GM21381 (cell line): ENCODE results near the gene SLC26A11.
A peak's percentile ranks its signal among the peaks of the same experiment; 100 is the strongest.

ENCODE experiments used
- ATAC-seq: cut with Tn5 transposase; IDR thresholded peaks from one replicate; pipeline ENCODE4 v1.9.1; 2021; ENCODE audit warnings: mild to moderate bottlenecking, moderate library complexity; ENCODE audit not compliant: unreplicated experiment

The SLC26A11 gene

DNA sequence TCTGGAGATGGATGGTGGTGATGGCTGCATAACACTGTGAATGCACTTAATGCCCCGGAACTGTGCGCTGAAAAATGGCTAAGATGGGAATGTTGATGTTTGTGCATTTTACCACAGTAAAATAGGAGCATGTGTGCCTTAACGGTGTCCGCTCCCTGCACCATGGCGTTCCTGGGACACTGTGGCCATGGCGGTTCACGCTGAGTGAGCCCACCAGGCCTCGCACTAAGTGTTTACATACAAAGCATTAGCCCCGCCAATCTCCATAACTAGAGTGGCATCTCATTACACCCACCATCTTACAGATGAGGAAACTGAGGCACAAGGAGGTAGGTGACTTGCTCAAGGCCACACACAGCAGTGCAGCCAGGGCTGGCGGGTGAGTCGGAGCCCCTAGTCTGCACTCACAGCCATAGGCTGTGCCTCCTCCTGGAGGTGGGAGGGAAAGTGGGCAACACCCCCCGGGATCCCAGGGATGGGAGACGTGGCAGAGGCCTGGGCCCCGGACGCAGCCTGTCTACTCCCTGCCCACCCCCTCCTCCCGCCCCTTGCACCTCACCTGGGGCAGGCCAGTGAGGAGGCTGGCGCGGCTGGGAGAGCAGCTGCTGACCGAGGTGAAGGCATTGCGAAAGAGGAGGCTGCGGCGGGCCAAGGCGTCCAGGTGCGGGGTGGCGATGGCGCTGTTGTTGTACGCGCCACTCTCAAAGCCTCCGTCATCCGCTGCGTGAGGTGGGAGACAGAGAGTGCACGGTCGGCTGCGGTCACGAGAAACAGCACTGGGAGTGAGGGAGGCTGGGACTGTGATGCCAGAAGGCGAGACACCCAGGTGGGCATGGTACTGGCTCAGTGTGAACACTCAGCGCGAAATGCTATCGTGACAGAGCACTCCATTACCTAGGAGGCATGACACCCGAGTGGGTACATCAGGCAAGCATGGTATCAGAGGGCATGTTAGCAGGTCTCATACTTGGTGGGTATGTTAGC, 3.5 kb upstream of the SLC26A11 start:
- ATAC-seq, result no peak

DNA sequence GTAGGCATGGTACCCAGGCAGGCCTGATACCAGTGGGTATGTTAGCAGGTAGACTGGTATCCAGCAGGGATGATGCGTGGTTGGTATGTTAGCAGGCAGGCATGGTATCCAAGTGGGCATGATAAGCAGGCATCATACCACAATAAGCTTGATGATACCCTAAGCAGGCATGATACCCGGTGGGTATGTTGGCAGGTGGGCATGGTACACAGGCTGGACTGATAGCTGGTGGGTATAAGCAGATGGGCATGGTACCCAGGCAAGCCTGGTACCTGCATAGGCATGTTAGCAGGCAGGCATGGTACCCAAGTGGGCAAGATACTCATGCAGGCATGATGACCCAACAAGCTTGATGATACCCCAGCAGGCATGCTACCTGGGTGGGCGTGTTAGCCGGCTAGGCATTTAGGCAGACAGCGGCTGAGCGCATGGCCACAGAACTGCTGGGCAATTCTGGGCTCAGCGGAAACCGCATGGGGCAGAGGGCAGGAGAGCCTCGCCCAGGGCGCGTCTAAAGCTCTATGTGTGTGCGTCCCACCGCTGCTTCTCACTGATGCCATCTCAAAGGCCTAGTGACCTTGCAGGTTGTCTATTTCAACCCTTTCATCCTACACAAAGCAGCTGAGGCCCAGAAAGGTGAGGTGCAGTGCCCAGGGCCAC, 2.4 kb upstream of the SLC26A11 start:
- no peak for ATAC-seq

DNA sequence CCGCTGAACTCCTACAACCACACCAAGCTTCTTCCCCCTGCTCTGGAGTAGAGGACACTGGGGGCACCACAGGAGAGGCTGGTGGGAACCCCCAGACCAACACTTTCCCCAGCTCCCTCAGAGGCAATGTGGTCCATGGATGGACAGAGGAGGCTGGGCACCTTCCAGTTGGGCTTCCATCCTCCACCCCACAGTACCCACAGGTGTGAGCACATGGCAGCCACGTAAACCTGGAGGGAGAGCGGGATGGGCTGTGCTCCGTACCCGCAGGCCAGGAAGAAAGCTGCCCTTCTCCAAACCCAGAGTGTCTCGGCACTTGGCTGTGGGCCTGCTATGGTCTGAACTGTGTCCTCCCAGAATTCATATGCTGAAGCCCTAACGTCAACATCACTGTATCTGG, 1.8 kb upstream of the SLC26A11 start:
- no peak for ATAC-seq

DNA sequence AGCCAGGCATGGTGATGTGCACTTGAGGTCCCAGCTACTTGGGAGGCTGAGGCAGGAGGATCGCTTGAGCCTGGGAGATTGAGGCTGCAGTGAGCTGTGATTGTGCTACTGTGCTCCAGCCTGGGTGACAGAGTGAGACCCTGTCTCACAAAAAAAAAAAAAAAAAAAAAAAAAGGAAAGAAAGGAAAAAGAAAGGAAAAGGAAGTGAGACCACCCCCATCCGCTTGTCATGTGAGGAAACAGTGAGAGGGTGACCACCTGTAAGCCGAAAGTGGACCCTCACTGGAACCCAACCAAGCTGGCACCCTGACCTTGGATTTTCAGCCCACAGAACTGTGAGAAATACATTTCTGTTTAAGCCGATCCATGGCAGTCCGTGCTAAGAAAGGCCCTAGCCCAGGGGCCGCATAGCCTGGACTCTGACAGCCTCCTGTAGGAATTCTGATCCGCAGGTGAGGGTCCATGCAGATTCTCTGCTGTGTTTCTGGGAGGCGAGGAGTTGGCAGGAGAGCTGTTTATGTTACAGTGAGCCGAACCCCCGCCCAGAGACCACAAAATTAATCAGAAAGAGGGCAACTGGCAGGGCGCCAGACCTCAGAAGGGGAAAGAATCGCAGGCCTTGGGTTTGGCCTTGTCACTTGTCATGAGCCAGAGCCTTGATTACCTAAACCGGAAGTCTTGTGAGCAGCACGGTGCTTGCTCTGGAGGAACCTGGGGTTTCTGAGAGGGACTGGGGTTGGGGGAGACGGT, 1.0 kb upstream of the SLC26A11 start:
- peak; percentile 60 for ATAC-seq

- ATAC-seq, result peak; percentile 7
Measured at GRCh38 chr17:80219763-80220053, 519 bp upstream of the SLC26A11 start.

DNA sequence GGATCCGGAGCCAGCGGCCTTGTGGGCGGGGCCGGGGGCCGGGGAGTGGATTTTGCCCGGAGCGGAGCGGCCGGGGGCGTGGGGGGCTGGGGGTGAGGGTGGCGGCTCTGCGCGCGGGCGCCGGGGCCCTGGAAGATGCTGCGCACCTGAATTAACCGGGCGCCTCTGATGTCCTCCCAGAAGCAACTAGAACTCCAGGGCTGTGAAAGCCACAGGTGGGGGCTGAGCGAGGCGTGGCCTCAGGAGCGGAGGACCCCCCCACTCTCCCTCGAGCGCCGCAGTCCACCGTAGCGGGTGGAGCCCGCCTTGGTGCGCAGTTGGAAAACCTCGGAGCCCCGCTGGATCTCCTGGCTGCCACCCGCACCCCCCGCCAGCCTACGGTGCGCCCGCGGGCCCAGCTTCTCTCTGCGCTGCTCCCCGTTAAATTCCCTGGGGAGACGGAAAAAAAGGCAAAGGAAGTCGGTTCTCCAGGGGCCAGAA, 549 bp downstream of the SLC26A11 start:
- no peak for ATAC-seq

DNA sequence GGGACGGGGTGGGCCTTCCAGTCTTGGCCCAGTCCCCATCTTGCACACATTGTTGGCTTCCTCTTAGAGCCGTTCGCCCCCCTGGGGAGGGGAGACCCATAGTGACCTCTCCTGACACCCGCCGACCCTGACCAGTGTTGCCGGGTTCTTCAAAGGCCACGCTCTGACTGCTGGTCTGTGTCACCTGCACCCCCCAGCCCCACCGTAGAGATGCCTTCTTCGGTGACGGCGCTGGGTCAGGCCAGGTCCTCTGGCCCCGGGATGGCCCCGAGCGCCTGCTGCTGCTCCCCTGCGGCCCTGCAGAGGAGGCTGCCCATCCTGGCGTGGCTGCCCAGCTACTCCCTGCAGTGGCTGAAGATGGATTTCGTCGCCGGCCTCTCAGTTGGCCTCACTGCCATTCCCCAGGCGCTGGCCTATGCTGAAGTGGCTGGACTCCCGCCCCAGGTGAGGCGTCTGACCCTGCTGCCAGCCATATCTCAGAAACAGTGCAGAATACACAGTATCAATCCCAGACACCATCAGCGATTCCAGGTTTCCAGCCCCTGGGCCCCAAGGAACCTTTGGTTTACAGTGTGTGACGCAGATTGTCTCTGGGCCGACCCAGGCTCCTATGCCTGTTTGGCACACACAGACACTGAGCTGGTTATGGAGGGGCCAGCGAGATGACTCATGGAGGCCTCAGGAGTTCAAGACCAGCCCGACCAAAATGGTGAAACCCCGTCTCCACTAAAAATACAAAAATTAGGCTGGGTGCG, 1.3 kb downstream of the SLC26A11 start:
- no peak for ATAC-seq

- no peak for ATAC-seq
Measured at GRCh38 chr17:80222376-80223141, 2.3 kb downstream of the SLC26A11 start.

GRCh38 chr17:80223142-80223815, 3.1 kb downstream of the SLC26A11 start:
- ATAC-seq, result no peak

DNA sequence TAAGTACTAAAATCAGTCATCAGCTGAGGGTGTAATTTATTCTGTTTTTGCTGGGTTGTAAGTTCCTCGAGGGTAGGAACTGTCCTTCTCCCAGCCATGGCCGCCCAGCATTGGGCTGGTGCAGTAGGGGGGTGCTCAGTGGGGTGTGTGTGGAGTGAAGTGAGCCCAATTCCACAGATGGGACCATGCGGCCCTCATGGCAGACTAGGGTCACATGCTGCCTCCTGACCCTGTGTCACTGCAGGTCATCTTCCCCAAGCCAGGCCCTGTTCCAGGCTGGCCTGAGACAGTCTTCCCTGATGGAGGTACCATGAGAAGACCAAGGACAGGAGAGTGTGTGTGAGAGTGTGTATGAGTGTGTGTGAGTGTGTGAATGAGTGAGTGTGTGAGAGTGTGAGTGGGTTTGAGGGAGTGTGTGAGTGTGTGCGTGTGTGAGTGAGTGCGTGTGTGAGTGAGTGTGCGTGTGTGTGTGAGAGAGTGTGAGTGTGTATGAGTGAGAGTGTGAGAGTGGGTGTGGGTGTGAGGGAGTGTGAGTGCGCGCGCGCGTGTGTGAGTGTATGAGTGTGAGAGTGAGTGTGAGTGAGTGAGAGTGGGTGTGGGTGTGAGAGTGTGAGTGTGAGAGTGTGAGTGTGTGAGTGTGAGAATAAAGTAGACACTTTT, 3.7 kb downstream of the SLC26A11 start:
- no peak for ATAC-seq

- ATAC-seq, result no peak
Measured at GRCh38 chr17:80224683-80225082, 4.5 kb downstream of the SLC26A11 start.

GRCh38 chr17:80225230-80225629, 5.0 kb downstream of the SLC26A11 start:
- no peak for ATAC-seq

GRCh38 chr17:80227156-80227555, 6.9 kb downstream of the SLC26A11 start:
- ATAC-seq, result no peak

- ATAC-seq, result no peak
Measured at GRCh38 chr17:80227666-80228065, 7.4 kb downstream of the SLC26A11 start.

DNA sequence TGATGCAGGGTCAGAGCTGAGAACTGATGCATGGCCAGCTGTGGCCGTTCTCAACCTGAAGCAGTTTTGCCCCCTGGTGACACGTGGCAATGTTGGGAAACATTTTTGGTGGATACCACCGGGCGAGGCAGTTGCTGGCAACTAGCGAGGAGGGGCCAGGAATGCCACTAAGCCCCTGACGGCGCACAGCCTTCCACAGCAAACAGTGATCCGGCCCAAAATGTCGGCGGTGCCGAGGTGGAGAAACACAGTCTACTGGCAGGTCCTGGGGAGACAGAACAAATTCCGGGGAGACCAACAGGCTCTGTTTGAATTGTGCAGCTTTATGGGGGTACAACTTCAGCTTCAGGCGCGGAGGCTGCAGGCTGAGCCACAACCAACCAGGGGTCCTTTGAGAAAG, 8.2 kb downstream of the SLC26A11 start:
- no peak for ATAC-seq

DNA sequence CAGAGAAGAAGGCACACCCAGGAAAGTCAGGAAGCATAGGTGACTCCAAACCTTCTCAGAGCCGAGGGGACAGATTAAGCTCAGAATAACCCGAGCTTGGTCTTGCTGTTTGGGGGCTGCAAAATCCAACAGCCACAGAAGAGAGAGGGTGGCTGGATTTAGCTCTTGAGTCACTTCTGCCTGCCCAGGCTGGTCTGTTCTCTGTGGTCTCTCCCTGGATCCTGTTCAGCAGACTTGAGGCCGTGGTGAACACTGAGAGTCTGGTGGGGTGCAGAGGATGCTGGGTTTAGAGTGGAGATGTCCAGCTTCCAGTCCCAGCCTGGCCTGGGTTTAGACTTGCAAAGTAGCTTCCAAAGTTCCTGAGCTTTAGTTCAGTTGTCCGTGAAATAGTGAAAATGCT, 8.8 kb downstream of the SLC26A11 start:
- ATAC-seq, result no peak

DNA sequence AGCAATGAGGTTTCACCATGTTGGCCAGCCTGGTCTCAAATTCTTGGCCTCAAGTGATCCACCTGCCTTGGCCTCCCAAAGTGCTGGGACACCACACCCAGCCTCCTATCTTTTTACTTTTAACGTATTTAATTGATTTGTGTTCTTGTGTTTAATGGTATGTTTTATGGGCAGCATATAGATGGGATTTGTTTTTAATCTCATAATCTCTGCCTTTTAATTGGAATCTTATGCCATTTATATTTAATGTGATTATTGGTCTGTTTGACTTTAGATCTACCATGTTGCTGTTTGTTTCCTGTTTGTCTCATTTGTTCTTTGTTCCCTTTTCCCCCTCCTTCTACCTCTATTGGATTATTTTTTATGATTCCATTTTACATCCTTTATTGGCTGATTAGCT, 12.2 kb downstream of the SLC26A11 start:
- ATAC-seq, result no peak

- no peak for ATAC-seq
Measured at GRCh38 chr17:80233202-80233601, 13.0 kb downstream of the SLC26A11 start.

- no peak for ATAC-seq
Measured at GRCh38 chr17:80236911-80237310, 16.7 kb downstream of the SLC26A11 start.
